ENCODE results near the gene S100Z. TPM values are rescaled to one million over a fixed set of nuclear protein-coding genes. Genes with fewer than 3 reads are reported as not detected.
A peak's percentile ranks its signal among the peaks of the same experiment; 100 is the strongest.

The S100Z gene
- total RNA-seq, 1 donor from 2014 or later: not detected

- FAIRE-seq (no peak), DNase-seq (ENCODE audit: low read depth) (no peak)
- Histone ChIP-seq H3K27me3 (ENCODE audit: control insufficient read depth, insufficient read depth, low read length) (no peaks in the 10 kb centered on the region), H3K4me3 (ENCODE audit: low read depth, low read length) (no peak overlapping the region), H3K36me3 (ENCODE audit: control insufficient read depth, insufficient read depth, low read length) (no peaks in the 10 kb centered on the region)
- TF ChIP-seq CTCF (IDR thresholded peaks at IDR 0.05; ENCODE audit: insufficient read depth, low read length, severe bottlenecking): no peak
These were observed 11.8 kb downstream of the S100Z start for GRCh38 chr5:76861612-76862011.

- H3K36me3 ChIP-seq (ENCODE audit: control insufficient read depth, insufficient read depth, low read length): no peaks in the 10 kb centered on the region
- TF ChIP-seq CTCF (IDR thresholded peaks at IDR 0.05; ENCODE audit: insufficient read depth, low read length, severe bottlenecking): no peak
- FAIRE-seq (no peak), DNase-seq (ENCODE audit: low read depth) (no peak)
- no peaks in the 10 kb centered on the region for H3K27me3 ChIP-seq (ENCODE audit: control insufficient read depth, insufficient read depth, low read length)
- no peak overlapping the region for H3K4me3 ChIP-seq (ENCODE audit: low read depth, low read length)
These were observed 13.2 kb downstream of the S100Z start for GRCh38 chr5:76863001-76863400.

- FAIRE-seq: no peak
- Histone ChIP-seq H3K27me3 (ENCODE audit: control insufficient read depth, insufficient read depth, low read length) (no peaks in the 10 kb centered on the region), H3K4me3 (ENCODE audit: low read depth, low read length) (no peak overlapping the region), H3K36me3 (ENCODE audit: control insufficient read depth, insufficient read depth, low read length) (no peaks in the 10 kb centered on the region)
- TF ChIP-seq CTCF (IDR thresholded peaks at IDR 0.05; ENCODE audit: insufficient read depth, low read length, severe bottlenecking): no peak
- no peak for DNase-seq (ENCODE audit: low read depth)
These were observed 16.7 kb downstream of the S100Z start for GRCh38 chr5:76866503-76866902.

- FAIRE-seq (peak; percentile 32), DNase-seq (ENCODE audit: low read depth) (no peak)
These were observed 17.2 kb downstream of the S100Z start for GRCh38 chr5:76867038-76867437.

GRCh38 chr5:76867827-76868693 lies 18.2 kb downstream of the S100Z start:
- no peak for FAIRE-seq
- TF ChIP-seq CTCF (IDR thresholded peaks at IDR 0.05; ENCODE audit: insufficient read depth, low read length, severe bottlenecking): peak; percentile 71
- Histone ChIP-seq H3K27me3 (ENCODE audit: control insufficient read depth, insufficient read depth, low read length) (no peaks in the 10 kb centered on the region), H3K4me3 (ENCODE audit: low read depth, low read length) (no peak overlapping the region), H3K36me3 (ENCODE audit: control insufficient read depth, insufficient read depth, low read length) (no peaks in the 10 kb centered on the region)
- DNase-seq (ENCODE audit: low read depth): peak; percentile 55

More at GRCh38 chr5:76867038-76867437, 17.2 kb downstream of the S100Z start:
- H3K36me3 ChIP-seq (ENCODE audit: control insufficient read depth, insufficient read depth, low read length): no peaks in the 10 kb centered on the region
- no peaks in the 10 kb centered on the region for H3K27me3 ChIP-seq (ENCODE audit: control insufficient read depth, insufficient read depth, low read length)
- no peak for TF ChIP-seq CTCF (IDR thresholded peaks at IDR 0.05; ENCODE audit: insufficient read depth, low read length, severe bottlenecking)
- no peak overlapping the region for H3K4me3 ChIP-seq (ENCODE audit: low read depth, low read length)
